ENCODE data around the gene RBM38.

- TF ChIP-seq IRF4 (IDR thresholded peaks at IDR 0.05; ENCODE audit: low read depth, low read length) (no peak), CTCF (IDR thresholded peaks at IDR 0.05 in 2 of 3, conservative IDR thresholded peaks at IDR 0.05 in 1 of 3; ENCODE audit: control insufficient read depth in 2 of 3, extremely low read depth in 1 of 3, insufficient read depth in 1 of 3, low read depth in 3 of 3, low read length in 3 of 3) (no peak), ZNF274 (IDR thresholded peaks at IDR 0.05; ENCODE audit: insufficient read depth, insufficient read length) (no peak), PAX5 (IDR thresholded peaks at IDR 0.05; ENCODE audit: borderline replicate concordance, low read depth, low read length) (no peak)
Measured at GRCh38 chr20:57380081-57380750, 11.0 kb upstream of the RBM38 start.

Measured in GM12878 (cell line).